ENCODE data around the gene CALD1.

Gene CALD1

GRCh38 chr7:134932707-134933370 is 153.4 kb downstream of the CALD1 start:
- no peak for DNase-seq

DNA sequence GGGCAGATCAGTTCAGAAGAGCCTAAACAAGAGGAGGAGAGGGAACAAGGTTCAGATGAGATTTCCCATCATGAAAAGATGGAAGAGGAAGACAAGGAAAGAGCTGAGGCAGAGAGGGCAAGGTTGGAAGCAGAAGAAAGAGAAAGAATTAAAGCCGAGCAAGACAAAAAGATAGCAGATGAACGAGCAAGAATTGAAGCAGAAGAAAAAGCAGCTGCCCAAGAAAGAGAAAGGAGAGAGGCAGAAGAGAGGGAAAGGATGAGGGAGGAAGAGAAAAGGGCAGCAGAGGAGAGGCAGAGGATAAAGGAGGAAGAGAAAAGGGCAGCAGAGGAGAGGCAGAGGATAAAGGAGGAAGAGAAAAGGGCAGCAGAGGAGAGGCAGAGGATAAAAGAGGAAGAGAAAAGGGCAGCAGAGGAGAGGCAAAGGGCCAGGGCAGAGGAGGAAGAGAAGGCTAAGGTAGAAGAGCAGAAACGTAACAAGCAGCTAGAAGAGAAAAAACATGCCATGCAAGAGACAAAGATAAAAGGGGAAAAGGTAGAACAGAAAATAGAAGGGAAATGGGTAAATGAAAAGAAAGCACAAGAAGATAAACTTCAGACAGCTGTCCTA is 154.1 kb downstream of the CALD1 start:
- no peak for DNase-seq

DNA sequence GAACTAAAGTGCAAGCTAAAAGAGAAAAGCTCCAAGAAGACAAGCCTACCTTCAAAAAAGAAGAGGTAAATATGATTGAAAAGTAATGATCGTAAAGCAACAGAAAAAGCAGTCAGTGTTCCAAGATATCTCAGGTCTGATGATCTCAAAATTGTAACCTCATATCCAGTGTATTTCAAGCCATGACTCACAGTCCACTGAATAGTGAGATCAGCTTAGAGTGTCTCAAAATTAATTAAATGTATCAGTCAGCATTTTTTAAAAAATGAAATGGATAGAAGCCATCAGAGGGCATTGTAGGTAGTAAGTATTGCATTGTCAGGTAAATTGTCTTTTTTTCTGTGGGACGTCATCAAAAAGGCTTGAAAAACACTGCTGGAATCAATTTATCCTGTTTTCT is 156.3 kb downstream of the CALD1 start:
- DNase-seq: no peak

- DNase-seq: no peak
Measured at GRCh38 chr7:134936893-134937510, 157.6 kb downstream of the CALD1 start.

DNA sequence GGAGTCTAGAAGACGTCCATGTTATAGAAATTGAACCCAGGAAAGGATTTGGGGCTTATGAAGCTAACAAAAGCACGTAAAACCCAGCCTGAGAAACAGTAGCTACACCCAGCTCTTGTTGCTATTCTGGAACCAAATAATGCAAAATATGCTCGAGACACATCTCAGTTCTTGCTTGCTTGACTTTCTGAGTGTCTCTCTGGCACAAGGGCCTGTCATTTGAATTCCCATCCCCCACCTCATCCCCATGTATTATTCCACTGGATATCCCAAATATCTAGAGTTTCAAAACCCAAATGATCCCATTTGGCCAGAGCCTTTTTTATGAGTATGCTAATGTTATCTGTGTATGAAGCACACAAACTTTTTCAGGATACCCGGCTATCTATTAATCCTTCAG is 158.7 kb downstream of the CALD1 start:
- DNase-seq: no peak

GRCh38 chr7:134939136-134939535 is 159.7 kb downstream of the CALD1 start:
- DNase-seq: no peak

DNA sequence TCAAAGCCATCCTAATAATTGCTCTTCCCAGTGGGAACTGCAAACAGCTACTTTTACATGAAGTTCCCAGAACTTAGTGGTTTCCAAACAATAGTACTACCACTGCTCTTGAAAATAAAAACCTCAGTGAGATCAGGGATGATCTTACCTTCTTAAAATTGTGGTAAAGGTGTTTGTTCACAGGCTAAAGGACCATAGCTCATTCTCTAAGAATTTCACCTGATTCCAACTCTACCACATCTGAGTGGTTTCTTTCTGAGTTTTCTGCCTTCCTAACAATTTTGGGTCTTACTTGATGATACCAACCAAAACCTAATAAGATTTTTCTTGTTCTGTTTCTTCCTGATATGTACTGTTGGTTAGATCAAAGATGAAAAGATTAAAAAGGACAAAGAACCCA is 161.3 kb downstream of the CALD1 start:
- no peak for DNase-seq

DNA sequence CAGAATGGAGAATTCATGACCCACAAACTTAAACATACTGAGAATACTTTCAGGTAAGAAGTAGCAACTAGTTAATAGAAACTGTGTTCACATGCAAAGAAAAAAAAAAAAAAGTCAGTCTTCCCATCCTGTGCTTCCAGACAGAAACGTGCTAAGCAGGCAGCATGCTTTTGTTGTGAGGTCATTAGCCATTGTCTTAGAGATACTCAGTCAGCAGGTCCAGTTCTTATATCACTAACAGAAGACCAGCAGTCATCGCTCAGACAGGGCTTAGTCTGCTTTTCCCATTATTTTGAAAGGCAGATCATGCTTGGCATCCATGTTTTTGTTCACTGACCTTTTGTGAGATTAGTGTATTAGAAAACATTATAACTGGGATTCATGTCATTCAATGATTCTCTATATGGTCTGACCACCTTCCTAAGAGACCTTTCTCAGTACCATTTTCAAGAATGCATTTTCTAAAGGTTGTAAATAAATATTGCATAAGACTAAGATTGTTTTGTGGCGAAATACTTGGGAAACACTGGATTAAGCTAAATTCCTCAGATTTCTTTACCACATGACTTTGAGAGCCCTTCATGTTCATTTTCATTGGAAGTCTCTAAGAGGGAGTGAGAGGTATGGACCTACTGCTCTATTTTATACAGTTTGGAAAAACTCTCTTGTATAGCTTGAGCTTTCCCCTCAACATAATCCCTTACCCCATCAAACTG is 161.9 kb downstream of the CALD1 start:
- no peak for DNase-seq

DNA sequence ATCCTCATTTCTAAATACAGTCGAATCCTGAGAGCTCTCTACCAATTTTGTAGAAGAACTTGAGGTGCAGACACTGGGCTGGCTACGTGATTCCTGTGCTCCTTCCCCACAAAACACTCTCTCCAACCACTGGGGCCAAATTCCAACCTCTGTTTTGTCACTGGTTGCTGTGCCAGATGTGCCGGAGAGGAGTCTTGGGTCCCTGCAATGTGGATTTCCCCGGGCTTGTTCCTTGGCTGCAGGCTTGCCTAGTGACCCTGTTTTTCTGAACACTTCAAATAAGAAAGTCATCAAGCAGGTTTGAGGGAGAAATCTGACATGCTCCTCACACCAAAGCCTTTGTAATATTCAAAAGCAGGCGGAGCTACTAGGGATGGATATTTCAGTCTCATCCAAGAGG is 162.5 kb downstream of the CALD1 start:
- no peak for DNase-seq

GRCh38 chr7:134942690-134943466 is 163.4 kb downstream of the CALD1 start:
- DNase-seq: no peak

DNA sequence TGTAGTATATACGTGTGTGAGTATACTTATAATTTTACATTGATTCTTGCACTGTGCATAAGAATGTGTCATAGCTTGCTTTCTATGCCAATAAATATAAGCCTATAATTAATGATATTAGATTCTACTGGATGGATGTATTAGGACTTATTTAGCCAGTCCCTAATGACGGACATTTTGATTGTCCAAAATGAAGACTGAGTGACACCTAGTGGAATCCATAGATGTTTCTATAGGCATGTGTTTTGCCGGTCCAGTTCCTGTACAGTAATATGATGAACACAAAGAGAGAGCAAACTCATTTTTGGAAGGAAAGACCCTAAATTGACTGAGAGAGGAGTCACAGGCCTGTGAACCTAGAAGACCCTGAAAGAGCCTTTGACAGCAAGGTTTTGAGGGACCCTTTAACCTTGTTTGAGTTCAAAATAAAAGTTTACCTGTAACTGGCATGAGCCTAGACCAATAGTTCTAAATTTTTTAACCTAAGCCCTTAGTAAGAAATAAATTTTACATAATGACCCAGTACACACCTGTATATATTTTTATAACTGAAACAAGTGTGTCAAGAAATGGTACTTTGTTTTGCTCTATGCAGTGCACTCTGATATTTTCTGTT is 164.5 kb downstream of the CALD1 start:
- DNase-seq: peak; percentile 9

DNA sequence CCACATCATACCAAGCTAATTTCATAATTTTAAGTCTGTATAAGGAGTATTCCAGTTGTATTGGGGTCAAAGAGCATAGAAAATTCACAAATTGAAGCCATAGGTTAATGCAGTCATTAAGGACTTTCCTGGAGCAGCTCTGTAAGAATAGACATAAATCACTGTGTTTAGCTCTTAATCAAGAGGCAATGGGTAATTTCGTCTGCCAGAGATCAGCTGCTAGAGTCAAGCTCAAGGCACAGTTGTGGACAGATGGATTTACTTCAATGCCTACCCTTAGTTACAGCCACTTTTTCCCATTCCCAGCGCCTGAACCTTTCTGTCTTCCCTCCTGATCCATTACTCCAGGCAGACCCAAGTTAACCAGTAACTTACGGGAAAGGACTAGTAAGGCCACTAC is 166.3 kb downstream of the CALD1 start:
- DNase-seq: no peak

DNA sequence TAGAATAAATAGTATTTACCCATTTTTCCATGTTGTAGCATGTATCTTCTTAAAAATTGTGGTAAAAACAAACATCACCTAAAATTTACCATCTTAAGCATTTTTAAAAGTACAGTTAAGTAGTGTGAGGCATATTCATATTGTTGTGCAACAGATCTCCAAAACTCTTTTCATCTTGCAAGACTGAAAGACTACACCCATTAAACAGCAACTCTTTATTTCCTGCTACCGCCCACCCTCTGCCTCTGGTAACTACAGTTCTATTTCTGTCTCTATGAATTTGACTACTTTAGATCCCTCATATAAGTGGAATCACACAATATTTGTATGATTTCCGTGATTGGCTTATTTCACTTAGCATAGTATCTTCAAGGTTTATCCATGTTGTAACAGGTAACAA is 166.8 kb downstream of the CALD1 start:
- DNase-seq: no peak

GRCh38 chr7:134947329-134947728 is 167.9 kb downstream of the CALD1 start:
- no peak for DNase-seq

DNA sequence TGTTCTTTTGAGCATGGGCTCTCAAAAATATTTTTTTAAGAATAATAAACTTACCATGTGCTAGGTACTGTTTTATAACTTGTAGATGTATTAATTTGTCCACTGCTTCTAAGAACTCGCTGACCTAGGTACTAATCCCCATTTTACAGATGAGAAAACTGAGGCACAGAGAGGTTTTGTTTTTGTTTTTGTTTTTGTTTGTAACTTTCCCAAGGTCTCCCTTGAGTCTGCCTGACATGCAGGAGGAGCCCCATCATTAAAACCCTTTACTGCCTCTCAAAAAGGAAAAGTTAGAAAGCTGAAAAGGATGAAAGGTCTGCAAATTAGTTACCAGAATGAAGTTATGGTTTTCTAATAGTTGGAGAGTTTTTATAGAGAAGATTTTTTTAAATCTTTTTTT is 168.4 kb downstream of the CALD1 start:
- DNase-seq: no peak

- no peak for DNase-seq
Measured at GRCh38 chr7:134948246-134948645, 168.8 kb downstream of the CALD1 start.

DNA sequence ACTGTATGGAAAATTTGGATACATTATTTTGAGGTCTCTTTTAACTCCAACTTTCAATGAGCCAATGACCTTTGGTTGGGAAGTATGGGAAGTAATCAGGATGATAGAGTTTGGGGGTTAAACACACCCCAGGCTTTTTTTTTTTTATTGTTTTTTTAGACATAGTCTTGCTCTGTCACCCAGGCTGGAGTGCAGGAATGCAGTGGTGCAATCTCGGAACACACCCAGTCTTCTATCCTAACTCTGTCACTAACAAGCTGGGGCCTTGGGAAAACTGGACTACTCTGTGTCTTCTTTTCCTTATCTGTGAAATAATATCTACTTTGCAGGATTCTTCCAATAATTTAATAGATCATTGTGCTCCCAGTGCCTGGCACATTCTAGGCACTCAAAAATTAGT is 169.3 kb downstream of the CALD1 start:
- DNase-seq: no peak

DNA sequence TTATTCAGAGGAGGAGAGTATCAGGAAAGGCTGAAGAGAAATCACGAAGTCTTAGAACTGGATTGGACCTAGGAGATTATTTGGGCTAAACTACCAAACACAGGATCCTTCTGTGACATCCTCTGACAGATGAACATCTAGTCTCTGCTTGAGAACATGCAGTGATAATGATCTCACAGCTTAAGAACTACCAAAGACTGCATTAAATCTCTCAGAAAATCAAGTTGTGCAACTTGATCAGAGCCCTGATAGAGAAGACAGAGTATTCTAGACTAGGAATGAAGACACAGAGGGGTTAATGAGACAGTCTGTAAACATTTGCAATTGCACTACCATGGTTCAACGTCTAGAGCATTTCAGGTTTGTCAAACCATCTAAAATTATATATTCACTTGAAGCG is 169.7 kb downstream of the CALD1 start:
- DNase-seq: no peak

- peak; percentile 29 for DNase-seq
Measured at GRCh38 chr7:134954197-134955082, 175.0 kb downstream of the CALD1 start.

DNA sequence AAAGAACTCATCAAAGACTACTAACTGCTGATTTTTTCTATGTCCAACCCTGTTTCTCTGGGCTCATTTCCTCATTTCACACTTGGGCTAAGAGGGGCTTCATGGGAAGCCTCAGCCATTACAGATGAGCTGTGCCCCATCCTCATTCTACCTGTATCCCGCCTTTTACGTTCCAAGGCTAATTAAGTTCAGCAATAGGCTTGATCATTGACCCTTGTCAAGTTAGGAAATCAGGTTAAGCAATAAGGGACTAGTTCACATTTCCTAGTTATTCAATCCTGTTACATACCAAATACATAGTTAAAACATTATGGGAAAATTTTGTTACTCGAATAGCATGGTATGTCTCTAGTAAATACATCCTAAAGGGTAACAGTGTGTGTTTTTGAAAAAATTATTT is 177.6 kb downstream of the CALD1 start:
- DNase-seq: no peak

DNA sequence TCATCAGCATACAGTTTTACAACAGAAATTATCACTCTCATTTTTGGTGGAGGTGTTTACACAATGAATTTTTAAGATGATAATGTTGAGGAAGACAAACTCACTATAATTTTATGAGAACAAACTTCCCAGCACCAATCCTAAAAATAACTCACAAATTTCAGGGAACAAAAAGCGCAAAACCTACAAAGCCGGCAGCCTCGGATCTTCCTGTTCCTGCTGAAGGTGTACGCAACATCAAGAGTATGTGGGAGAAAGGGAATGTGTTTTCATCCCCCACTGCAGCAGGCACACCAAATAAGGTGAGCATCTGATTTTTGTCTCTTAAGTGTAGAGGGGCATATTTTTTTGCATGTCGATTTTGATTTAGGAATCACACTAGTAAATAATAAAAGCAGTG is 180.4 kb downstream of the CALD1 start:
- no peak for DNase-seq

Measured in NCI-H1105 (cell line).